A549 (cell line): ENCODE measurements around the gene POLA1.

Experiments used
- CEBPB ChIP-seq, 2 experiments: fragments of >200 bp in 1 of 2; sonication (Bioruptor Twin) in 1 of 2; formaldehyde crosslinking in 1 of 2; IDR thresholded peaks; 2 replicates each; pipeline ENCODE4 v1.6.1; 2012 to 2016
- EP300 ChIP-seq, 2 experiments: fragments of >200 bp; sonication (Bioruptor Twin); formaldehyde crosslinking; IDR thresholded peaks; 2 replicates in 1 of 2; 3 replicates in 1 of 2; pipeline ENCODE4 v1.6.1; 2016 to 2017
- HOXA7 ChIP-seq: fragments of 250-450 bp; sonication (Bioruptor Pico); IDR thresholded peaks from 2 replicates; pipeline ENCODE4 v1.5.0; 2020; ENCODE audit warnings: mild to moderate bottlenecking, moderate library complexity
- JUNB ChIP-seq: fragments of >200 bp; sonication (Bioruptor Twin); formaldehyde crosslinking; IDR thresholded peaks from 2 replicates; pipeline ENCODE4 v1.6.1; 2016
- MAZ ChIP-seq: fragments of 150-350 bp; IDR thresholded peaks from 2 replicates; pipeline ENCODE4 v1.6.1; 2014; ENCODE audit warnings: antibody characterized with exemption, low read depth, low read length, borderline replicate concordance
- MYC ChIP-seq: IDR thresholded peaks from 2 replicates; pipeline ENCODE4 v1.6.1; 2012; ENCODE audit warnings: mild to moderate bottlenecking, inconsistent platforms, low read length, improper control_type of control experiment, borderline replicate concordance
- POLR2A ChIP-seq: IDR thresholded peaks from 2 replicates; pipeline ENCODE4 v1.6.1; 2012; ENCODE audit warnings: mild to moderate bottlenecking, low read length
- REST ChIP-seq: fragments of 200-600 bp; sonication (generic); IDR thresholded peaks from 2 replicates; pipeline ENCODE4 v1.6.1; 2016; ENCODE audit warnings: antibody characterized with exemption, mild to moderate bottlenecking, moderate library complexity
- TFCP2L1 ChIP-seq: fragments of 250-450 bp; sonication (Bioruptor Pico); IDR thresholded peaks from 2 replicates; pipeline ENCODE4 v1.5.0; 2021; ENCODE audit warnings: mild to moderate bottlenecking
- TF ChIP-seq, protein P1 (sequence below): fragments of >200 bp; sonication (Bioruptor Twin); formaldehyde crosslinking; IDR thresholded peaks from 3 replicates; pipeline ENCODE4 v1.5.1; 2016

DNA sequence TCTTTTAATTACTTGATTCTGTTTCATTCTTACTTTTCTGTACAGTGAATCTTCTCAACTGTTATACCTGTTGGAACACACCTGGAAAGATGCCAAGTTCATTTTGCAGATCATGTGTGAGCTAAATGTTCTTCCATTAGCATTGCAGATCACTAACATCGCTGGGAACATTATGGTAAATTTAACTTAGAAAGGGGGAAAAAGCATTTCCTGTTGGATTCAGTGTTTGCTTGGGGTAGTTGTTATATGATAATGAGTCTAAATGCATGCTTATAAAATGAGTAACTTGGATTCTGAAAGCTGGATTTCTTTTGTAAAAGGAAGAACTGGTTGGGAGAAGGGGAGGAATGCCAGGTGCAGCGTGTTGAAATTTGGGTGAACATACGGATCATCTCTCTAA lies 47.6 kb downstream of the POLA1 start:
- TF ChIP-seq EP300 (IDR thresholded peaks at IDR 0.05) (no peak), POLR2A (no peak), MYC (no peak), HOXA7 (CRISPR knock-in tag) (no peak), JUNB (no peak), TFCP2L1 (no peak), REST (no peak), MAZ (no peak), CEBPB (IDR thresholded peaks at IDR 0.05) (no peak)
- TF ChIP-seq, protein P1, sequence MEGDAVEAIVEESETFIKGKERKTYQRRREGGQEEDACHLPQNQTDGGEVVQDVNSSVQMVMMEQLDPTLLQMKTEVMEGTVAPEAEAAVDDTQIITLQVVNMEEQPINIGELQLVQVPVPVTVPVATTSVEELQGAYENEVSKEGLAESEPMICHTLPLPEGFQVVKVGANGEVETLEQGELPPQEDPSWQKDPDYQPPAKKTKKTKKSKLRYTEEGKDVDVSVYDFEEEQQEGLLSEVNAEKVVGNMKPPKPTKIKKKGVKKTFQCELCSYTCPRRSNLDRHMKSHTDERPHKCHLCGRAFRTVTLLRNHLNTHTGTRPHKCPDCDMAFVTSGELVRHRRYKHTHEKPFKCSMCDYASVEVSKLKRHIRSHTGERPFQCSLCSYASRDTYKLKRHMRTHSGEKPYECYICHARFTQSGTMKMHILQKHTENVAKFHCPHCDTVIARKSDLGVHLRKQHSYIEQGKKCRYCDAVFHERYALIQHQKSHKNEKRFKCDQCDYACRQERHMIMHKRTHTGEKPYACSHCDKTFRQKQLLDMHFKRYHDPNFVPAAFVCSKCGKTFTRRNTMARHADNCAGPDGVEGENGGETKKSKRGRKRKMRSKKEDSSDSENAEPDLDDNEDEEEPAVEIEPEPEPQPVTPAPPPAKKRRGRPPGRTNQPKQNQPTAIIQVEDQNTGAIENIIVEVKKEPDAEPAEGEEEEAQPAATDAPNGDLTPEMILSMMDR = no peak
